Measurements from ENCODE around the gene SLC7A1. TPM values are rescaled to one million over a fixed set of nuclear protein-coding genes. Genes with fewer than 3 reads are reported as not detected.

The SLC7A1 gene
- total and polyA plus RNA-seq, 4 donors, result 6.6 to 53.8 (median 10.5) TPM

DNA sequence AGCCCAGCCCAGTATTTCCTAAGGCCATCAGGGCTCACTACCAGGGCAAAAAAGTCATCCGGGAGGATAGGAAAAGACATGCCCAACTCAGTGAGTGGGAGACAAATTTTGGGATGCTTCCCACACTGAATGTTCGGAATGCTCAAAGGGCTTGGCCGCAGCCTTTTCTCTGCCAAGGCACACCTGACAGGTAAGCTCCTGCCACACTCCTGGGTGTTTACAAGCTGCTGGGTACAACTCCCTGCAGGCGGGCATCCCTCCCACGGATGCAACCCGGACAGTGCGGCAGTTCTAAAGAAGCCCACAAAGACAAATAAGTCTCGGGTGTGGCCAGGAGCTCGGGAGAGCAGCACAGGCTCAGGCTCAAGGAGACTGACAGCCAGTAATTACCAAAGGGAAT, 28.1 kb downstream of the SLC7A1 start:
- Histone ChIP-seq H3K27me3 (ENCODE audit: control insufficient read depth in 3 of 3, insufficient read depth in 3 of 3, low read length in 2 of 3) (no peaks in the 10 kb centered on the region), H3K36me3 (ENCODE audit: control insufficient read depth in 4 of 4, insufficient read depth in 4 of 4, low read length in 4 of 4) (no peaks in the 10 kb centered on the region), H3K9ac (ENCODE audit: insufficient read depth in 1 of 2, low read length in 2 of 2) (no peak overlapping the region), H3K4me1 (ENCODE audit: control insufficient read depth in 5 of 5, insufficient read depth in 5 of 5, low read length in 5 of 5) (peaks cover 0 to 10% (median 0%) of the 10 kb centered on the region in 5 donors), H3K4me3 (no peak overlapping the region), H3K9me3 (ENCODE audit: control insufficient read depth in 4 of 4, insufficient read depth in 3 of 4, low read length in 3 of 4) (no peaks in the 10 kb centered on the region), H3K27ac (ENCODE audit: low read depth in 1 of 2, low read length in 1 of 2) (no peak overlapping the region)
- 89 to 94% methylated on average over 9 of the region's 9 CpGs for WGBS, 2 donors
- TF ChIP-seq, protein P1, sequence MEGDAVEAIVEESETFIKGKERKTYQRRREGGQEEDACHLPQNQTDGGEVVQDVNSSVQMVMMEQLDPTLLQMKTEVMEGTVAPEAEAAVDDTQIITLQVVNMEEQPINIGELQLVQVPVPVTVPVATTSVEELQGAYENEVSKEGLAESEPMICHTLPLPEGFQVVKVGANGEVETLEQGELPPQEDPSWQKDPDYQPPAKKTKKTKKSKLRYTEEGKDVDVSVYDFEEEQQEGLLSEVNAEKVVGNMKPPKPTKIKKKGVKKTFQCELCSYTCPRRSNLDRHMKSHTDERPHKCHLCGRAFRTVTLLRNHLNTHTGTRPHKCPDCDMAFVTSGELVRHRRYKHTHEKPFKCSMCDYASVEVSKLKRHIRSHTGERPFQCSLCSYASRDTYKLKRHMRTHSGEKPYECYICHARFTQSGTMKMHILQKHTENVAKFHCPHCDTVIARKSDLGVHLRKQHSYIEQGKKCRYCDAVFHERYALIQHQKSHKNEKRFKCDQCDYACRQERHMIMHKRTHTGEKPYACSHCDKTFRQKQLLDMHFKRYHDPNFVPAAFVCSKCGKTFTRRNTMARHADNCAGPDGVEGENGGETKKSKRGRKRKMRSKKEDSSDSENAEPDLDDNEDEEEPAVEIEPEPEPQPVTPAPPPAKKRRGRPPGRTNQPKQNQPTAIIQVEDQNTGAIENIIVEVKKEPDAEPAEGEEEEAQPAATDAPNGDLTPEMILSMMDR (IDR thresholded peaks at IDR 0.05; ENCODE audit: control extremely low read depth, extremely low read depth), result no peak
- no peak for ATAC-seq (ENCODE audit: insufficient read depth, low FRiP score)
- no peak for DNase-seq

- no peak for DNase-seq
- 95% methylated on average over 7 of the region's 7 CpGs for WGBS, 2 donors
- H3K36me3 ChIP-seq (ENCODE audit: control insufficient read depth in 4 of 4, insufficient read depth in 4 of 4, low read length in 4 of 4), result no peaks in the 10 kb centered on the region
- no peak for ATAC-seq (ENCODE audit: insufficient read depth, low FRiP score)
- no peaks in the 10 kb centered on the region for H3K27me3 ChIP-seq (ENCODE audit: control insufficient read depth in 3 of 3, insufficient read depth in 3 of 3, low read length in 2 of 3)
- no peaks in the 10 kb centered on the region for H3K9me3 ChIP-seq (ENCODE audit: control insufficient read depth in 4 of 4, insufficient read depth in 3 of 4, low read length in 3 of 4)
- no peak overlapping the region for H3K27ac ChIP-seq (ENCODE audit: low read depth in 1 of 2, low read length in 1 of 2)
- TF ChIP-seq, protein P1 (IDR thresholded peaks at IDR 0.05; ENCODE audit: control extremely low read depth, extremely low read depth), result no peak
- H3K9ac ChIP-seq (ENCODE audit: insufficient read depth in 1 of 2, low read length in 2 of 2), result no peak overlapping the region
- H3K4me1 ChIP-seq (ENCODE audit: control insufficient read depth in 5 of 5, insufficient read depth in 5 of 5, low read length in 5 of 5), result peaks cover 0 to 10% (median 0%) of the 10 kb centered on the region in 5 donors
- H3K4me3 ChIP-seq, result no peak overlapping the region
Observed at GRCh38 chr13:29566206-29566605, 29.3 kb downstream of the SLC7A1 start.

DNA sequence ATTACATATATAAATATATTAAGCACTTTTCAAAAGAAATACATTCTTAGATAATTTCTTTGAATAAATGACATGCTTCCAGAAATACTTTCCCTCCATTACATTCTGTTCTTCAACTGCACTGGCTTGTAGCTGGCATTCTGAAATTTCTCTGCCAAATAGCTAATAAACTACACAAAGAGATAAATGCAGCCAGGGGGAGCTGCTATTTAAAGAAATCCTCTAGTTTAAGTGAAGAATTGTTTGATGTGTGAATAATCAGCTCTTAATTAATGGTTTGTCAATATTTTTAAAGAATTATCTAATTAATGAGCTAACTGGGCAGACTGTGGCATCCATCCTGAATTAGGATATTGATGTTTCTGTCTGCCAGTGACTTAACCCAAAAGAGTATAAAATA, 30.7 kb downstream of the SLC7A1 start:
- no peak overlapping the region for H3K9ac ChIP-seq (ENCODE audit: insufficient read depth in 1 of 2, low read length in 2 of 2)
- no peaks in the 10 kb centered on the region for H3K36me3 ChIP-seq (ENCODE audit: control insufficient read depth in 4 of 4, insufficient read depth in 4 of 4, low read length in 4 of 4)
- no peak for DNase-seq
- ATAC-seq (ENCODE audit: insufficient read depth, low FRiP score), result no peak
- H3K9me3 ChIP-seq (ENCODE audit: control insufficient read depth in 4 of 4, insufficient read depth in 3 of 4, low read length in 3 of 4), result no peaks in the 10 kb centered on the region
- TF ChIP-seq, protein P1 (IDR thresholded peaks at IDR 0.05; ENCODE audit: control extremely low read depth, extremely low read depth), result no peak
- peaks cover 0 to 10% (median 0%) of the 10 kb centered on the region in 5 donors for H3K4me1 ChIP-seq (ENCODE audit: control insufficient read depth in 5 of 5, insufficient read depth in 5 of 5, low read length in 5 of 5)
- H3K27me3 ChIP-seq (ENCODE audit: control insufficient read depth in 3 of 3, insufficient read depth in 3 of 3, low read length in 2 of 3), result peaks cover 0 to 2% (median 0%) of the 10 kb centered on the region in 3 donors
- no peak overlapping the region for H3K27ac ChIP-seq (ENCODE audit: low read depth in 1 of 2, low read length in 1 of 2)
- H3K4me3 ChIP-seq, result no peak overlapping the region

DNA sequence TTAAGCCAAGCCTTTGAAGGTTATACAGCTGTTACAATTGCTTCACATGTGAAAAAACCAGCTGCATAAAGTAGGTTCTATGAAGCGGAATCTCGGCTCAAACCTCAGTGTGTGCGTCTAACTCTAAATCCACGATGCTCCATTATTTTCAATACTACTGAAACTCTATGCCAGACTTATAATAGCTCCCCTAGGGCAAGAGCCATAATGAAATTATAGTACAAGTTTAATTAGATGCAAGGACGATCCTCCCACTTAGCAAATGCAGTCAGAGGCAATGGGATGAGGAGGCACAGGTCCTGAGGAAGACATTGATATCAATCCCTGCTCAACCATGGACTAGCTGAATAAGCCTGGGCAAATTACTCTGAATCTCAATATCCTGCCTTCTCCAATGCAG, 31.1 kb downstream of the SLC7A1 start:
- DNase-seq, result no peak
- TF ChIP-seq, protein P1 (IDR thresholded peaks at IDR 0.05; ENCODE audit: control extremely low read depth, extremely low read depth), result no peak
- no peak overlapping the region for H3K9ac ChIP-seq (ENCODE audit: insufficient read depth in 1 of 2, low read length in 2 of 2)

More for the DNA sequence above, 31.1 kb downstream of the SLC7A1 start:
- H3K36me3 ChIP-seq (ENCODE audit: control insufficient read depth in 4 of 4, insufficient read depth in 4 of 4, low read length in 4 of 4), result no peaks in the 10 kb centered on the region
- H3K27me3 ChIP-seq (ENCODE audit: control insufficient read depth in 3 of 3, insufficient read depth in 3 of 3, low read length in 2 of 3), result peaks cover 0 to 2% (median 0%) of the 10 kb centered on the region in 3 donors
- 96 to 97% methylated on average over 5 of the region's 5 CpGs for WGBS, 2 donors
- H3K27ac ChIP-seq (ENCODE audit: low read depth in 1 of 2, low read length in 1 of 2), result no peak overlapping the region
- no peak overlapping the region for H3K4me3 ChIP-seq
- H3K4me1 ChIP-seq (ENCODE audit: control insufficient read depth in 5 of 5, insufficient read depth in 5 of 5, low read length in 5 of 5), result peaks cover 0 to 7% (median 0%) of the 10 kb centered on the region in 5 donors
- H3K9me3 ChIP-seq (ENCODE audit: control insufficient read depth in 4 of 4, insufficient read depth in 3 of 4, low read length in 3 of 4), result no peaks in the 10 kb centered on the region
- ATAC-seq (ENCODE audit: insufficient read depth, low FRiP score), result no peak

Measured in lung (tissue), 12 donors.